Right lobe of liver (tissue), 4 donors: ENCODE results near the gene PPP4R3C.
"Not testable (repeated sequence)": the region's sequence is repeated elsewhere in the genome, so short reads cannot be mapped to it uniquely, and the experiment has no call there.

Experiments used
- POLR2A ChIP-seq: fragments of 450-650 bp; IDR thresholded peaks from one replicate; pipeline ENCODE4 v1.6.1; 2017; ENCODE audit warnings: antibody characterized with exemption, mild to moderate bottlenecking
- TF ChIP-seq, protein P1 (sequence below), 4 donors: fragments of 200-600 bp in 3 of 4; fragments of 450-650 bp in 1 of 4; IDR thresholded peaks; one replicate each; pipeline versions ENCODE4 v1.5.1 to v1.8.0; 2016 to 2022; ENCODE audit warnings: antibody characterized with exemption in 4 of 4, mild to moderate bottlenecking in 2 of 4
- donor health status: DM: no; HTN: no; CAD: no.
- donor health status: DM: no; HTN: no; CAD: no.
- donor health status: DM: no; HTN: yes; CAD: no.

DNA sequence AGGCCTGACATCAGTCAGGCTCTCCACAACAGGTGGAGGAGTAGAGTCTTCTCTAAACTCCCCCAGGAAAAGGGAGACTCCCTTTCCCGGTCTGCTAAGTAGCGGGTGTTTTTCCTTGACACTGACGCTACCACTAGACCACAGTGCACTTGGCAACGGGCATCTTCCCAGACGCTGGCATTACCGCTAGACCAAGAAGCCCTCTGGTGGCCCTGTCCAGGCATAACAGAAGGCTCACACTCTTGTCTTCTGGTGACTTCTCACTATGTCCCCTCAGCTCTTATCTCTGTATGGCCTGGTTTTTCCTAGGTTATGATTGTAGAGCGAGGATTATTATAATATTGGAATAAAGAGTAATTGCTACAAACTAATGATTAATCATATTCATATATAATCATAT lies 20.7 kb downstream of the PPP4R3C start:
- not testable (repeated sequence) for TF ChIP-seq POLR2A
- TF ChIP-seq, protein P1, sequence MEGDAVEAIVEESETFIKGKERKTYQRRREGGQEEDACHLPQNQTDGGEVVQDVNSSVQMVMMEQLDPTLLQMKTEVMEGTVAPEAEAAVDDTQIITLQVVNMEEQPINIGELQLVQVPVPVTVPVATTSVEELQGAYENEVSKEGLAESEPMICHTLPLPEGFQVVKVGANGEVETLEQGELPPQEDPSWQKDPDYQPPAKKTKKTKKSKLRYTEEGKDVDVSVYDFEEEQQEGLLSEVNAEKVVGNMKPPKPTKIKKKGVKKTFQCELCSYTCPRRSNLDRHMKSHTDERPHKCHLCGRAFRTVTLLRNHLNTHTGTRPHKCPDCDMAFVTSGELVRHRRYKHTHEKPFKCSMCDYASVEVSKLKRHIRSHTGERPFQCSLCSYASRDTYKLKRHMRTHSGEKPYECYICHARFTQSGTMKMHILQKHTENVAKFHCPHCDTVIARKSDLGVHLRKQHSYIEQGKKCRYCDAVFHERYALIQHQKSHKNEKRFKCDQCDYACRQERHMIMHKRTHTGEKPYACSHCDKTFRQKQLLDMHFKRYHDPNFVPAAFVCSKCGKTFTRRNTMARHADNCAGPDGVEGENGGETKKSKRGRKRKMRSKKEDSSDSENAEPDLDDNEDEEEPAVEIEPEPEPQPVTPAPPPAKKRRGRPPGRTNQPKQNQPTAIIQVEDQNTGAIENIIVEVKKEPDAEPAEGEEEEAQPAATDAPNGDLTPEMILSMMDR (IDR thresholded peaks at IDR 0.05) = not testable (repeated sequence)
